Uterine smooth muscle cell (primary cell): Measurements from ENCODE around the gene ACTR10. TPM values are rescaled to one million over a fixed set of nuclear protein-coding genes. Genes with fewer than 3 reads are reported as not detected.

Source experiments
- total RNA-seq: library from RNA; depleted of rRNA; stranded (reverse); fragments of >200 nt; gene quantifications from 2 replicates; pipeline ENCODE4 v1.2.3, GENCODE V29; 2014

Gene ACTR10
- 43.9 and 50.4 TPM in 2 replicates for total RNA-seq

DNA sequence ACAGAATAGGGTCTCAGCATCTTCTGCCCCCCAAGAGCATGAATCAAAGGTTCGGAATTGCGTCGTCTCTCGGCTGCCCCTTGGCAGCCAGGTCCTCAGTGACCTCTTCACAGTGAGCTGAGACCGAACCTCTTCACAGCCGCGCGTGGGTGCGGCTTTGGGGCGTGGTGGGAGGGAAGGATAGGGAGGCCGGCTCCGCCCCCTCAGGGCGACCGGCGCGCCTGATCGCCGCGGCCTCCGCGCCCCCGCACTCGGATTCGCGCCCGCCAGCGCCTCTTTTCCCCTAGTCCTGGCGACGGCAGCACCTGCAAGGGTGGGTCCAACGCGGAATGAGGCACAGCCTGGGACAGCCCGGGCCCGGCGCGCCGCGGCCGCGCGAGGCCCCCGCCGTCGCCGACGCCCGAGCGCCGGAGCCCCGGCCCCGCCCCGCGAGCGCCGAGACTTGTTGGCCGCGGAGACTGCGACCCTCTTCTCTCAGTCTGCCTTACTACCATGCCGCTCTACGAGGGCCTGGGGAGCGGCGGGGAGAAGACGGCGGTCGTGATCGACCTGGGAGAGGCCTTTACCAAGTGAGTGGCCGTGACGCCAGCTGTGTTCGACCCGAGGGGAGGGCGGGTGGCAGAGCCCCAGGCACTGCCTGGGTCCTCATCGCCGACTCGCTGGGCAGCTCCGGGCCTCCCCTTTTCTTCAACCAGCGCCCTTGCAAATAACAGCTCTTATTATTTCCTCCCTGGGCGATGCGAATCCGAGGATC lies at the start of gene ACTR10:
Gene ACTR10, plus strand, starts transcription at position 424 of the 754 bp plus-strand sequence. Its CDS starts 69 bp downstream, at position 493.

DNA sequence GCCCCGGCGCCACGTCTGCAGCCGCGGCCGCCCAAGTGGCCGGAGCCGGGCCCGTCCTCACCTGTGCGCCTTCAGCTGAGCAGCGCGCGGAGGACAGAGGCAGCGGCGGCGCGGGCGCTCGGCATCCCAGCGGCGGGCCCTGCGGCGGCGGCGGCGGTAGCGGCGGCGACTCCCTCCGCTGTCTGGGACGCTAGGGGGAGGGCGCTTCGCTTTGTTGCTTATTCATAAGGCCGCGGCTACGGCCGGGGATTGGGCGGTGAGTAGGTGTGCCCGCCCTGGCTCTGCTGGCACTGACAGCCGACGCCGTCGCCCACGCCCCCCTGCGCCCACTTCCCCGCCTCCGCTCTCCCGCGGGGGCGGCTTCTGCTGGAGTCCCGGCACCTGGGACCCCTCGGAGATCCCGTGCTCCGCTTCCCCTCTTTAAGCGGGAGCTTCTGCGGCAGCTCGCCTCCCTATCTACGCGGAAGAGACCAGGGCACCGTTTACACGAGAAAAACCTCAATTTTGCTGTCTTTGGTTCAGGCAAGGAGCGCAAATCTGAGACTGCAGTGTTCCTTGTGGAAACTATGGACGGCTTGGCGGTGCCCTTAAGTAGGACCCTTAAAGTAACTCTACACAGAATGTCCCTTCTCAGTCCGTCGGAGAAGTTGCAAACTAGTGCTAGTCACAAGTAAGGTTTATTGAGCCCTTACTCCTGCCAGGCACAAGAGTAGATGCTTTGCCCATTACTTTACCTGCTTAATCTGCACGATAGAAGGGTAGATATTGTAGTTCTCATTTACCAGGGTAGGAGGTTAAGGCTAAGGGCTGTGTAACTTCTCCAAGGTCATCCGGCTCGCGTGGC lies 47.7 kb upstream of the ACTR10 start, which contains the start of gene ARMH4:
Gene ARMH4, minus strand, starts transcription at position 200 of the 844 bp plus-strand sequence. CDS start 12,855 bp downstream, outside the sequence.

DNA sequence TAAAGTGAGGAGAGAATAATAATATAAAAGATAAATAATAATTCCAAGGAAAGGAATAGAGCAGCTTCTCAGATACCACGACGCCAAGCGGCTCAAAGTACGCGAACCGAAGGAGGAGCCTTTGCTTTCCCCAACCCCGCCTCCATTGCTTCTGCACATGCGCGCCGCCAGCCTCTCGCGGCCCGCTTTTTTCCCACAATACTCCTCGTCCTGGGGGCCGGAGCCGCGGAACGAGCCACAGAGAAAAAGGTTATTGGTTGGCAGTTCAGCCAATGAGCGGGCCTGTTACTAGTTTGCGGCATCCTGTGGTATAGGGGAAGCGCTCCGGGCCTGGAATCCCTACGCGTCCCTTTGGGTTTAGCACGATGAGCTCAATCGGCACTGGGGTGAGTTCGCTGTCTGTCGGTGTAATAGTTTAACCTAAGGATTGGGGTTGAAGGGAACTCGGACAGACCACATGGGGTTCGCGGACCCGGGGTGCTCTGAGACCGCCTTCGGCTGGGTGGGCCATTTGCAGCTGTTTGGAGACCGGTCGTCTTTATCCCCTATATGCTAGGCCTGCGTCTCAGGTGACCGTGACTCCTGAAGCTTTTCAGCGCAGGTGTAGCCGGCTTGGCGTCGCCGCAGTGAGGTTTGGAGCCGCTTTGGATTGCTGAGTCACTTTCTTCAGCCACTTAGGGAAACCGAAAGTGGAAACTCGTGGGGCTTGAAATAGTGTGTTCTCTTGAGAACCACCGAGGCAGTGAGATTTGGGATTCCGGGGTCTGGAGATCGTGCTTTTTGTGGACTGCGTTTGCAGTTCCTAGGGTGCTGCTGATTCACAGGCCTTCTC lies 44.8 kb downstream of the ACTR10 start, which contains the start of gene PSMA3:
Gene PSMA3, plus strand, starts transcription at position 288 of the 832 bp plus-strand sequence. Its CDS starts 78 bp downstream, at position 366.

Other genes starting within 250 kb of the ACTR10 start
- 5.3 and 10.7 TPM in 2 replicates for gene ARMH4, start 47.9 kb upstream of the ACTR10 start, total RNA-seq
- 89.0 and 132 TPM in 2 replicates for gene PSMA3, start 44.7 kb downstream of the ACTR10 start, total RNA-seq
- 9.7 and 11.1 TPM in 2 replicates for gene ARID4A, start 98.4 kb downstream of the ACTR10 start, total RNA-seq
- not detected in 2 replicates for gene TOMM20L, start 195.8 kb downstream of the ACTR10 start, total RNA-seq
- gene TIMM9, start 227.4 kb downstream of the ACTR10 start, total RNA-seq = 16.2 and 20.9 TPM in 2 replicates
- gene KIAA0586, start 227.6 kb downstream of the ACTR10 start, total RNA-seq = 24.6 and 35.7 TPM in 2 replicates